HepG2 (cell line): ENCODE data around the gene CCDC80. TPM values are rescaled to one million over a fixed set of nuclear protein-coding genes. Genes with fewer than 3 reads are reported as not detected.
A peak's percentile ranks its signal among the peaks of the same experiment; 100 is the strongest.

Experiments used
- ATAC-seq: fragments of 200-7000 bp; cut with Tn5 transposase; 3 replicates; pipeline ENCODE4 v1.9.1; 2020; ENCODE audit warnings: mild to moderate bottlenecking, moderate library complexity
- Bru-seq: library from RNA; stranded (reverse); fragments of 400-500 nt; gene quantifications from one replicate; lab custom pipeline; 2021; lab: Mats Ljungman, UMichigan
- BruChase-seq, 2 experiments: library from RNA; stranded (reverse); fragments of 400-500 nt; gene quantifications; one replicate each; lab custom pipeline; 2021; lab: Mats Ljungman, UMichigan
- BruUV-seq: library from RNA; stranded (reverse); fragments of 400-500 nt; replicated peaks from 2 replicates; lab custom pipeline; 2021; lab: Mats Ljungman, UMichigan
- CTCF ChIA-PET: fragments of 300-600 bp; formaldehyde crosslinking; extraction: SDS; loops from one replicate; lab custom pipeline; 2021; ENCODE audit warnings: low total read pairs, inconsistent platforms, low intra/inter-chr PET ratio; lab: Yijun Ruan, JAX
- POLR2A ChIA-PET: fragments of 350-600 bp; sonication (Branson Sonifier 250); formaldehyde crosslinking; loops from one replicate; lab custom pipeline; 2020; ENCODE audit warnings: antibody characterized with exemption, inconsistent platforms; lab: Yijun Ruan, JAX
- DNase-seq: peaks from one replicate; pipeline ENCODE4 v3.0.0-alpha.2; 2015; ENCODE audit warnings: low spot score
- FAIRE-seq: peaks from 3 replicates; lab custom pipeline; 2011; peaks lifted over from hg19 to GRCh38; lab: Jason Lieb, UNC
- H2AFZ ChIP-seq: one replicate; pipeline ENCODE4 v1.6.1; 2011; ENCODE audit warnings: low read length, inconsistent platforms
- H3K27ac ChIP-seq: fragments of 300-600 bp; 3 replicates; pipeline ENCODE4 v1.8.0; 2011; ENCODE audit warnings: mixed run types, mild to moderate bottlenecking, mixed read lengths, low read length, inconsistent platforms; ENCODE audit not compliant: insufficient read depth; ENCODE audit errors: extremely low read length
- H3K27me3 ChIP-seq, 2 experiments: fragments of 200-600 bp in 1 of 2; 2 replicates in 1 of 2; 3 replicates in 1 of 2; pipeline versions ENCODE4 v1.6.0 to v1.8.0; 2011; ENCODE audit warnings: low read length in 2 of 2, mild to moderate bottlenecking in 2 of 2, moderate library complexity in 2 of 2, inconsistent platforms in 1 of 2; ENCODE audit not compliant: insufficient read depth in 2 of 2, control insufficient read depth in 1 of 2
- H3K36me3 ChIP-seq, 2 experiments: fragments of 200-600 bp in 1 of 2; replicated peaks in 1 of 2; 2 replicates in 1 of 2; 3 replicates in 1 of 2; pipeline versions ENCODE4 v1.5.1 to v1.8.0; 2011; ENCODE audit warnings: low read length in 2 of 2, inconsistent platforms in 1 of 2; ENCODE audit not compliant: insufficient read depth in 2 of 2, control insufficient read depth in 1 of 2
- H3K4me1 ChIP-seq: 2 replicates; pipeline ENCODE4 v1.5.1; 2012; ENCODE audit warnings: low read length, inconsistent platforms; ENCODE audit not compliant: insufficient read depth
- H3K4me2 ChIP-seq: 2 replicates; pipeline ENCODE4 v1.6.0; 2011; ENCODE audit warnings: low read depth, low read length, inconsistent platforms
- H3K4me3 ChIP-seq, 3 experiments: fragments of 200-600 bp in 1 of 3; sonication (generic), shearing (Covaris generic) in 1 of 3; replicated peaks in 1 of 3; 2 replicates each; pipeline ENCODE4 v1.5.1; 2011 to 2016; ENCODE audit warnings: low read length in 3 of 3, inconsistent platforms in 2 of 3, low read depth in 2 of 3, mild to moderate bottlenecking in 2 of 3, control low read depth in 1 of 3, mixed read lengths in 1 of 3; ENCODE audit not compliant: insufficient read depth in 1 of 3
- H3K79me2 ChIP-seq: one replicate; pipeline ENCODE4 v1.6.1; 2011; ENCODE audit warnings: low read length, inconsistent platforms; ENCODE audit not compliant: insufficient read depth
- H3K9ac ChIP-seq: 2 replicates; pipeline ENCODE4 v1.6.0; 2011; ENCODE audit warnings: mild to moderate bottlenecking, low read depth, low read length, inconsistent platforms; ENCODE audit not compliant: insufficient read depth
- H3K9me3 ChIP-seq: 2 replicates; pipeline ENCODE4 v1.5.1; 2012; ENCODE audit warnings: mild to moderate bottlenecking, low read length
- H4K20me1 ChIP-seq: 2 replicates; pipeline ENCODE4 v1.6.0; 2011; ENCODE audit warnings: inconsistent platforms, mild to moderate bottlenecking, low read length, moderate library complexity; ENCODE audit not compliant: insufficient read depth
- BCL6 ChIP-seq: IDR thresholded peaks from 2 replicates; pipeline ENCODE4 v1.6.1; 2016; ENCODE audit warnings: missing genetic modification reagents, missing compliant biosample characterization
- JDP2 ChIP-seq: sonication (generic); formaldehyde crosslinking; IDR thresholded peaks from 2 replicates; pipeline ENCODE4 v1.8.1; 2022; ENCODE audit warnings: missing genetic modification reagents, borderline replicate concordance
- SNAPC4 ChIP-seq: sonication (generic); formaldehyde crosslinking; IDR thresholded peaks from 2 replicates; pipeline ENCODE4 v1.4.0; 2020; ENCODE audit warnings: mild to moderate bottlenecking, missing genetic modification reagents
- ZNF17 ChIP-seq: sonication (generic); formaldehyde crosslinking; IDR thresholded peaks from 2 replicates; pipeline ENCODE4 v1.5.0; 2020; ENCODE audit warnings: mild to moderate bottlenecking, missing genetic modification reagents
- WGBS: methylation state at CpG from one replicate; pipeline ENCODE4 v1.1.6; 2017; ENCODE audit warnings: low lambda C conversion rate; 5-methylcytosine and 5-hydroxymethylcytosine counted together
- in situ Hi-C: cut with HindIII; loops from 2 replicates; pipeline ENCODE4 v1.10.0; 2017; ENCODE audit warnings: low pct_unique_long_range_greater_than_20kb; ENCODE audit not compliant: extremely low pct_ligation_motif_present
- intact Hi-C: fragments of 100-400 bp; cut with micrococcal nuclease; formaldehyde crosslinking; loops from one replicate; pipeline ENCODE4 v1.10.0; 2022; ENCODE audit not compliant: unreplicated experiment
- long read RNA-seq, 2 experiments: library from RNA in 1 of 2; library from polyadenylated mRNA in 1 of 2; stranded (forward) in 1 of 2; unstranded in 1 of 2; transcript quantifications; one replicate each; pipeline ENCODE4 v2.0.0, GENCODE V29; 2019 to 2022
- polyA minus RNA-seq, 3 experiments: library from RNA; depleted of rRNA, polyadenylated mRNA; stranded (reverse); fragments of >200 nt; gene quantifications; 2 replicates each; pipeline ENCODE4 v1.2.3, GENCODE V29; 2011; ENCODE audit warnings: low replicate concordance in 1 of 3
- polyA plus RNA-seq, 8 experiments: library from polyadenylated mRNA; depleted of rRNA in 3 of 8; stranded (reverse) in 7 of 8; unstranded in 1 of 8; fragments of >200 nt; fragmentation: Illumina TruSeq in 4 of 8; extraction: Trizol in 4 of 8; gene quantifications; 2 replicates each; pipeline versions ENCODE4 v1.2.1 to v1.2.3, GENCODE V29; 2011 to 2016; ENCODE audit warnings: low read depth in 4 of 8, missing spikeins in 1 of 8, mixed read lengths in 1 of 8; ENCODE audit not compliant: insufficient read depth in 1 of 8
- total RNA-seq, 5 experiments: library from RNA; depleted of rRNA; stranded (reverse); fragments of >200 nt; fragmentation: Illumina TruSeq; extraction: Trizol; gene quantifications; 2 replicates each; pipeline ENCODE4 v1.2.3, GENCODE V29; 2016; ENCODE audit warnings: low read depth in 1 of 5
- TF ChIP-seq, protein P1 (sequence below): sonication (generic); formaldehyde crosslinking; IDR thresholded peaks from 2 replicates; pipeline ENCODE4 v1.4.0; 2020; ENCODE audit warnings: missing genetic modification reagents
- TF ChIP-seq, protein P2 (sequence below): sonication (generic); formaldehyde crosslinking; IDR thresholded peaks from 2 replicates; pipeline ENCODE4 v1.4.0; 2020; ENCODE audit warnings: missing genetic modification reagents; ENCODE audit errors: not compliant biosample characterization
- TF ChIP-seq, protein P3 (sequence below): sonication (generic); formaldehyde crosslinking; IDR thresholded peaks from 2 replicates; pipeline ENCODE4 v1.8.1; 2023; ENCODE audit warnings: mild to moderate bottlenecking, missing genetic modification reagents
- TF ChIP-seq, protein P4 (sequence below): sonication (generic); formaldehyde crosslinking; IDR thresholded peaks from 2 replicates; pipeline ENCODE4 v1.8.0; 2022; ENCODE audit warnings: missing genetic modification reagents, low read depth, mild to moderate bottlenecking, borderline replicate concordance

The CCDC80 gene
- total RNA-seq (2016; rRNA removed; fragmentation: Illumina TruSeq; extraction: Trizol) (not detected in 2 replicates), polyA plus RNA-seq (2011; rRNA removed) (not detected in 2 replicates), polyA minus RNA-seq (2011; rRNA and poly(A)+ RNA removed; ENCODE audit: low replicate concordance) (1.6 TPM in 1 of 2 replicates, not detected in the other), Bru-seq, nascent RNA (percentile 5 among the genes with signal in this experiment), BruChase-seq, experiment 1, labeled RNA remaining after a 6-hour chase (percentile 5 among the genes with signal in this experiment), BruChase-seq, experiment 2, labeled RNA remaining after a 2-hour chase (percentile 3 among the genes with signal in this experiment)
- not detected in 2 replicates for total RNA-seq (2016; cell fraction: cytosol; rRNA removed; fragmentation: Illumina TruSeq; extraction: Trizol; ENCODE audit: low read depth)
- total RNA-seq (2016; cell fraction: insoluble cytoplasmic fraction; rRNA removed; fragmentation: Illumina TruSeq; extraction: Trizol): not detected in 2 replicates
- not detected in 2 replicates for total RNA-seq (2016; cell fraction: membrane; rRNA removed; fragmentation: Illumina TruSeq; extraction: Trizol)
- total RNA-seq (2016; cell fraction: nucleus; rRNA removed; fragmentation: Illumina TruSeq; extraction: Trizol): not detected in 2 replicates
- not detected in 2 replicates for polyA plus RNA-seq (2011; cell fraction: cytosol; rRNA removed)
- polyA plus RNA-seq (2011; cell fraction: nucleus; rRNA removed): not detected in 2 replicates
- 0.07 TPM in 2 replicates for polyA plus RNA-seq (2012)
- not detected in 2 replicates for polyA plus RNA-seq (2016; cell fraction: cytosol; fragmentation: Illumina TruSeq; extraction: Trizol; ENCODE audit: low read depth)
- polyA plus RNA-seq (2016; cell fraction: insoluble cytoplasmic fraction; fragmentation: Illumina TruSeq; extraction: Trizol; ENCODE audit: low read depth): not detected in 2 replicates
- polyA plus RNA-seq (2016; cell fraction: membrane; fragmentation: Illumina TruSeq; extraction: Trizol; ENCODE audit: low read depth): not detected in 2 replicates
- not detected in 2 replicates for polyA plus RNA-seq (2016; cell fraction: nucleus; fragmentation: Illumina TruSeq; extraction: Trizol; ENCODE audit: insufficient read depth, low read depth)
- not detected in 2 replicates for polyA minus RNA-seq (2011; cell fraction: cytosol; rRNA and poly(A)+ RNA removed)
- under 0.01 TPM in 1 of 2 replicates, not detected in the other for polyA minus RNA-seq (2011; cell fraction: nucleus; rRNA and poly(A)+ RNA removed)
- long read RNA-seq, experiment 1: 0 reads
- long read RNA-seq, experiment 2: 0 reads

DNA sequence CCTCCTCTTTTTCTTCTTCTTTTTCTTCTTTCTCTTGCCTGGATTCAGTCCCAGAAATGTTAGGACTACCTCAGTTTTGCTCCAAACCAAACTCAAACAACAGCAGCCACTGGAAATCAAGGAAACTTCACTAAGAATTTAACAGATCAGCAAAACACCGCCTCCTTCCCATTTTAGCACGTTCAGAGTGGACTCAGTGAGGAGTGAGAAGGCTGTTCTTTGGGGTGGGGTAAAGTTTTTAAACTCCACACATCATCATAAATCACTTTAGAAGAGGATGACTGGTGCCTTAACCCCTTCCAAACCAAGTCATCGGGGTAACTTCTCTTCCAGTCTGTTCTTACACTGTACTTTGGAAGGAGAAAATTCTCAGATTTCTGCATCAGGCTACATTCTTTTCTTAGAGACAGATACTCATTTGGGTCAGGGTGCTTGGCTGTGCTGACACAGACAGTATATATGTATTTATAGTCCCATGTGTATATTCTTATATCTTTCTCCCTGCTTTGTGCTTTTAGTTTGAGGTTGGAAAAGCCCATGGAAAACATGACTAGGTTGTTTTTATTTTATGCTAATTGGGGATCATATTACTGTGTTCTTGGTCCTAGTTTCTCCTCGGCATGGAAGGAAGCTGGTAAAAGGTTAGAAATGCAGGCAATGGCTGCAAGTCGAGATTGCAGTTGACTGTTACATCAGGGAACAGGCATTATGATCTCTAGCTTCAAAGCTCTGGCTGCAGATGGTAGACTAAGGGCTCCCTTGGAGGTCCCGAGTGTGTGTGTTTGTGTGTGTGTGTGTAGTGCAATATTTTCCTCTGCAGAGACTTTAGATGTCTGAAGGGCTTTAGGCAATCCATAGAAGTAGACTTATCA is at the start of gene CCDC80:
CCDC80 (minus strand) TSS at position 214 of the 872 bp plus-strand sequence. CDS start 1,238 bp downstream, outside the sequence.
- Histone ChIP-seq H3K27ac (no peak within 1 kb of the TSS), H3K79me2 (no peaks in the 10 kb centered on the region), H3K4me2 (peak within 1 kb of the TSS; percentile 31; the same call in 1 of the 2 replicates), H2AFZ (peak within 1 kb of the TSS; percentile 38), H3K27me3 (peaks cover 3 to 23% of the 10 kb centered on the region in 2 experiments; a peak in 4 of 5 replicates), H3K9ac (no peak within 1 kb of the TSS), H3K4me1 (no peaks in the 10 kb centered on the region), H3K9me3 (no peaks in the 10 kb centered on the region), H3K4me3 (no peak within 1 kb of the TSS), H4K20me1 (no peaks in the 10 kb centered on the region), H3K36me3 (no peaks in the 10 kb centered on the region)
- no TSS peak for BruUV-seq
- intact Hi-C loops: no loop called here
- WGBS: 5% methylated on average over 5 of the region's 6 CpGs
- ATAC-seq (no peak), DNase-seq (no peak), FAIRE-seq (no peak)
- ChIA-PET POLR2A (no interaction called here), CTCF (no interaction called here)
- TF ChIP-seq ZNF17 (CRISPR knock-in tag) (no peak), BCL6 (no peak), JDP2 (CRISPR knock-in tag) (no peak), SNAPC4 (CRISPR knock-in tag) (peak; percentile 60; the same call in 1 of the 2 replicates)
- TF ChIP-seq, protein P1, sequence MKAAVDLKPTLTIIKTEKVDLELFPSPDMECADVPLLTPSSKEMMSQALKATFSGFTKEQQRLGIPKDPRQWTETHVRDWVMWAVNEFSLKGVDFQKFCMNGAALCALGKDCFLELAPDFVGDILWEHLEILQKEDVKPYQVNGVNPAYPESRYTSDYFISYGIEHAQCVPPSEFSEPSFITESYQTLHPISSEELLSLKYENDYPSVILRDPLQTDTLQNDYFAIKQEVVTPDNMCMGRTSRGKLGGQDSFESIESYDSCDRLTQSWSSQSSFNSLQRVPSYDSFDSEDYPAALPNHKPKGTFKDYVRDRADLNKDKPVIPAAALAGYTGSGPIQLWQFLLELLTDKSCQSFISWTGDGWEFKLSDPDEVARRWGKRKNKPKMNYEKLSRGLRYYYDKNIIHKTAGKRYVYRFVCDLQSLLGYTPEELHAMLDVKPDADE: no peak
- TF ChIP-seq, protein P2, sequence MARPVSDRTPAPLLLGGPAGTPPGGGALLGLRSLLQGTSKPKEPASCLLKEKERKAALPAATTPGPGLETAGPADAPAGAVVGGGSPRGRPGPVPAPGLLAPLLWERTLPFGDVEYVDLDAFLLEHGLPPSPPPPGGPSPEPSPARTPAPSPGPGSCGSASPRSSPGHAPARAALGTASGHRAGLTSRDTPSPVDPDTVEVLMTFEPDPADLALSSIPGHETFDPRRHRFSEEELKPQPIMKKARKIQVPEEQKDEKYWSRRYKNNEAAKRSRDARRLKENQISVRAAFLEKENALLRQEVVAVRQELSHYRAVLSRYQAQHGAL: no peak
- TF ChIP-seq, protein P3, sequence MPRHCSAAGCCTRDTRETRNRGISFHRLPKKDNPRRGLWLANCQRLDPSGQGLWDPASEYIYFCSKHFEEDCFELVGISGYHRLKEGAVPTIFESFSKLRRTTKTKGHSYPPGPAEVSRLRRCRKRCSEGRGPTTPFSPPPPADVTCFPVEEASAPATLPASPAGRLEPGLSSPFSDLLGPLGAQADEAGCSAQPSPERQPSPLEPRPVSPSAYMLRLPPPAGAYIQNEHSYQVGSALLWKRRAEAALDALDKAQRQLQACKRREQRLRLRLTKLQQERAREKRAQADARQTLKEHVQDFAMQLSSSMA: no peak
- TF ChIP-seq, protein P4, sequence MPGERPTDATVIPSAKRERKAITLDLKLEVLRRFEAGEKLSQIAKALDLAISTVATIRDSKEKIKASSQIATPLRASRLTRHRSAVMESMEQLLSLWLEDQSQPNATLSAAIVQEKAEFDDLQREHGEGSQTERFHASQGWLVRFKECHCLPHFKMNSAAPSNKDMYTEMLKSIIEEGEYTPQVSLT (CRISPR knock-in tag): no peak
- in situ Hi-C loops: loop anchor here (5.0 to 10.0 kb wide), 2 partner anchors 174 to 336 kb away; partner anchors contain the start of gene CD200R1
